H9 (cell line): ENCODE measurements around the gene MPC1. TPM values are rescaled to one million over a fixed set of nuclear protein-coding genes. Genes with fewer than 3 reads are reported as not detected.

Source experiments
- DNase-seq: peaks from one replicate; pipeline ENCODE4 v3.0.0-alpha.2; 2017
- H2AFZ ChIP-seq: one replicate; pipeline ENCODE4 v1.6.1; 2013; ENCODE audit warnings: mild to moderate bottlenecking, low read length, control low read depth, moderate library complexity
- H2AK5ac ChIP-seq: 2 replicates; pipeline ENCODE4 v1.6.1; 2013; ENCODE audit warnings: low read length, control low read depth, mixed read lengths; ENCODE audit not compliant: insufficient read length
- H2BK120ac ChIP-seq: one replicate; pipeline ENCODE4 v1.6.1; 2013; ENCODE audit warnings: low read depth, mild to moderate bottlenecking, low read length, control low read depth, inconsistent platforms; ENCODE audit not compliant: poor library complexity, severe bottlenecking
- H2BK12ac ChIP-seq: 2 replicates; pipeline ENCODE4 v1.6.1; 2013; ENCODE audit warnings: low read length, control low read depth, mixed read lengths, low read depth; ENCODE audit not compliant: insufficient read length
- H2BK15ac ChIP-seq: 2 replicates; pipeline ENCODE4 v1.6.1; 2013; ENCODE audit warnings: low read depth, low read length, control low read depth
- H2BK20ac ChIP-seq: one replicate; pipeline ENCODE4 v1.6.1; 2013; ENCODE audit warnings: low read depth, mild to moderate bottlenecking, low read length, control low read depth, inconsistent platforms; ENCODE audit not compliant: poor library complexity, severe bottlenecking
- H2BK5ac ChIP-seq: 2 replicates; pipeline ENCODE4 v1.6.1; 2013; ENCODE audit warnings: low read length, control low read depth, mixed read lengths; ENCODE audit not compliant: insufficient read length
- H3K14ac ChIP-seq: 2 replicates; pipeline ENCODE4 v1.6.1; 2013; ENCODE audit warnings: low read length, control low read depth; ENCODE audit not compliant: insufficient read depth
- H3K18ac ChIP-seq: 2 replicates; pipeline ENCODE4 v1.6.1; 2013; ENCODE audit warnings: low read depth, mild to moderate bottlenecking, mixed read lengths, low read length, control low read depth; ENCODE audit not compliant: insufficient read length
- H3K23ac ChIP-seq: 2 replicates; pipeline ENCODE4 v1.6.1; 2013; ENCODE audit warnings: low read length, control low read depth, mixed read lengths, low read depth; ENCODE audit not compliant: insufficient read length
- H3K23me2 ChIP-seq: 2 replicates; pipeline ENCODE4 v1.6.1; 2013; ENCODE audit warnings: low read depth, mild to moderate bottlenecking, mixed read lengths, low read length, control low read depth; ENCODE audit not compliant: insufficient read length, poor library complexity, severe bottlenecking
- H3K27ac ChIP-seq: 2 replicates; pipeline ENCODE4 v1.5.1; 2013; ENCODE audit warnings: low read length, control low read depth, mixed read lengths, low read depth; ENCODE audit not compliant: insufficient read length
- H3K27me3 ChIP-seq: 2 replicates; pipeline ENCODE4 v1.6.1; 2013; ENCODE audit warnings: low read length, control low read depth, inconsistent platforms; ENCODE audit not compliant: insufficient read depth
- H3K4ac ChIP-seq: 2 replicates; pipeline ENCODE4 v1.6.1; 2013; ENCODE audit warnings: low read depth, mild to moderate bottlenecking, control low read depth, inconsistent platforms, low read length, moderate library complexity
- H3K4me1 ChIP-seq: 2 replicates; pipeline ENCODE4 v1.6.1; 2013; ENCODE audit warnings: low read length, control low read depth, inconsistent platforms; ENCODE audit not compliant: insufficient read depth
- H3K4me2 ChIP-seq: 2 replicates; pipeline ENCODE4 v1.6.1; 2013; ENCODE audit warnings: low read length, control low read depth, mixed read lengths; ENCODE audit not compliant: insufficient read length, insufficient read depth
- H3K56ac ChIP-seq: 2 replicates; pipeline ENCODE4 v1.6.1; 2013; ENCODE audit warnings: low read depth, mild to moderate bottlenecking, mixed read lengths, low read length, control low read depth; ENCODE audit not compliant: insufficient read length
- H3K79me1 ChIP-seq: 2 replicates; pipeline ENCODE4 v1.6.1; 2013; ENCODE audit warnings: low read depth, mild to moderate bottlenecking, moderate library complexity, low read length, control low read depth, inconsistent platforms; ENCODE audit not compliant: insufficient read depth, poor library complexity, severe bottlenecking
- H3K79me2 ChIP-seq: 2 replicates; pipeline ENCODE4 v1.6.1; 2013; ENCODE audit warnings: low read length, control low read depth, inconsistent platforms; ENCODE audit not compliant: insufficient read depth
- H3K9ac ChIP-seq: 2 replicates; pipeline ENCODE4 v1.6.1; 2013; ENCODE audit warnings: low read length, control low read depth, mixed read lengths; ENCODE audit not compliant: insufficient read length; ENCODE audit errors: extremely low read depth
- H3K9me3 ChIP-seq: one replicate; pipeline ENCODE4 v1.6.1; 2013; ENCODE audit warnings: low read depth, low read length, inconsistent platforms; ENCODE audit not compliant: control insufficient read depth
- H3T11ph ChIP-seq: one replicate; pipeline ENCODE4 v1.6.1; 2013; ENCODE audit warnings: mild to moderate bottlenecking, low read length, control low read depth, inconsistent platforms
- H4K20me1 ChIP-seq: one replicate; pipeline ENCODE4 v1.6.1; 2013; ENCODE audit not compliant: control insufficient read depth, insufficient read length, insufficient read depth
- H4K5ac ChIP-seq: 2 replicates; pipeline ENCODE4 v1.6.1; 2013; ENCODE audit warnings: low read depth, mild to moderate bottlenecking, mixed read lengths, low read length, control low read depth; ENCODE audit not compliant: insufficient read length
- H4K8ac ChIP-seq: replicated peaks from 2 replicates; pipeline ENCODE4 v1.6.1; 2013; ENCODE audit warnings: low read length, control low read depth, mixed read lengths, low read depth; ENCODE audit not compliant: insufficient read length
- H4K91ac ChIP-seq: 2 replicates; pipeline ENCODE4 v1.6.1; 2013; ENCODE audit warnings: low read depth, mild to moderate bottlenecking, moderate library complexity, mixed read lengths, low read length, control low read depth; ENCODE audit not compliant: insufficient read length
- H3K27ac Mint-ChIP-seq, 3 experiments: 2 replicates in 2 of 3; 3 replicates in 1 of 3; pipeline ENCODE4 v1.8.0; 2020 to 2021; ENCODE audit warnings: mixed read lengths in 3 of 3, mild to moderate bottlenecking in 1 of 3, moderate library complexity in 1 of 3
- H3K27me3 Mint-ChIP-seq: 2 replicates; pipeline ENCODE4 v1.8.0; 2021; ENCODE audit warnings: low read depth, mild to moderate bottlenecking, moderate library complexity, mixed read lengths
- H3K36me3 Mint-ChIP-seq, 3 experiments: 2 replicates in 2 of 3; 3 replicates in 1 of 3; pipeline ENCODE4 v1.8.0; 2020 to 2021; ENCODE audit warnings: low read depth in 3 of 3, mixed read lengths in 3 of 3; ENCODE audit not compliant: insufficient read depth in 1 of 3
- H3K4me1 Mint-ChIP-seq, 2 experiments: 2 replicates each; pipeline ENCODE4 v1.8.0; 2020; ENCODE audit warnings: mixed read lengths in 2 of 2
- H3K4me3 Mint-ChIP-seq, 2 experiments: 2 replicates in 1 of 2; 3 replicates in 1 of 2; pipeline ENCODE4 v1.8.0; 2020 to 2021; ENCODE audit warnings: mild to moderate bottlenecking in 2 of 2, mixed read lengths in 2 of 2, moderate library complexity in 1 of 2
- H3K9me3 Mint-ChIP-seq, 2 experiments: 2 replicates in 1 of 2; 3 replicates in 1 of 2; pipeline ENCODE4 v1.8.0; 2020; ENCODE audit warnings: mild to moderate bottlenecking in 2 of 2, mixed read lengths in 2 of 2, moderate library complexity in 1 of 2
- WGBS: extraction: QIAGEN DNeasy Blood & Tissue Kit; methylation state at CpG from one replicate; pipeline ENCODE4 v1.1.7; 2013; ENCODE audit warnings: missing lambda C conversion rate, low lambda C conversion rate, mixed read lengths; ENCODE audit not compliant: insufficient read length; ENCODE audit errors: extremely low coverage; 5-methylcytosine and 5-hydroxymethylcytosine counted together
- total RNA-seq: library from RNA; stranded (reverse); gene quantifications from 2 replicates; pipeline ENCODE4 v1.2.1, GENCODE V29; 2021
- TF ChIP-seq, protein P1 (sequence below): fragments of 200-600 bp; sonication (generic); conservative IDR thresholded peaks from 3 replicates; pipeline ENCODE4 v1.8.0; 2021; ENCODE audit warnings: antibody characterized with exemption, mild to moderate bottlenecking

The MPC1 gene
- total RNA-seq, 1 experiment from 2014 or later = 10.0 TPM

DNA sequence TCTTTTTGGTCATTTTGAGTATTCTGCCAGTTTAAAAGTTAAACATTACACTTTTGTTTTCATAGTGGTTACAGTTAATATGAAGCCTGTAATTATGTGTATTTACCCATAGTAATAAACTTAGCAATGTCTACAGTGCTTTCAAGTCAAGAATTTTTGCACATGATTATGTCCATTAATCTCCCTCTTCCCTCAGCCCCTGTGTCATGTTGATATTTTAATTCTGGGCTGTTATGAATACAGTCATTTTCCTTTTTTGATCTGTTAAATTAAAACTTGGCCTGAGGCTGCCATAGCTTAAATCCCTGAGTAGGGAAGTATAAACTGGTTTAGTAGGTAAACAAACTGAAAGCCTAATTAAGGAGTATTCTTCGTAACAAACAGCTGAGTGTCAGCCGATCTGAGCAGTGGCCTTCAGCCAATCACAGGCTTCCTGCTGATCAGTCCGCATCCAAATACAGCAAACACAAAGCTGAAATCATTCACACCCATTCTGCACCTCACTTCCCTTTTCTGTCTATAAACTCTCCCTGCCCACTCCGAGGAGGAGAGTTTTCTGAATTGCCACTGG is 30.9 kb downstream of the MPC1 start:
- no peak overlapping the region for H3K4me2 ChIP-seq

More for the DNA sequence above, 30.9 kb downstream of the MPC1 start:
- no peak for DNase-seq
- H3K14ac ChIP-seq = no peak overlapping the region
- no peak overlapping the region for H3K4ac ChIP-seq
- H2AK5ac ChIP-seq = no peak overlapping the region
- Mint-ChIP-seq H3K4me3 (no peak overlapping the region), H3K27ac (no peak overlapping the region), H3K4me1 (peaks cover 7 to 8% of the 10 kb centered on the region in 2 experiments), H3K27me3 (no peaks in the 10 kb centered on the region; the same call in 1 of the 2 replicates), H3K36me3 (peaks cover 0 to 1% (median 0%) of the 10 kb centered on the region in 3 experiments; a peak in 1 of 7 replicates), H3K9me3 (peaks cover 8 to 11% of the 10 kb centered on the region in 2 experiments; a peak in 4 of 5 replicates)
- no peaks in the 10 kb centered on the region; the same call in 1 of the 2 replicates for H3K4me1 ChIP-seq
- H4K20me1 ChIP-seq = no peaks in the 10 kb centered on the region
- no peak overlapping the region for H2BK120ac ChIP-seq
- no peak overlapping the region for H3K27ac ChIP-seq
- no peaks in the 10 kb centered on the region for H3K79me1 ChIP-seq
- H2AFZ ChIP-seq = no peak overlapping the region
- H3K9me3 ChIP-seq = no peaks in the 10 kb centered on the region
- H2BK5ac ChIP-seq = no peak overlapping the region
- WGBS = no CpG with 5 or more reads among the region's 4 CpGs
- H2BK15ac ChIP-seq = no peak overlapping the region
- no peaks in the 10 kb centered on the region for H3K23me2 ChIP-seq
- no peak overlapping the region for H2BK20ac ChIP-seq
- H3K23ac ChIP-seq = no peak overlapping the region
- TF ChIP-seq, protein P1, sequence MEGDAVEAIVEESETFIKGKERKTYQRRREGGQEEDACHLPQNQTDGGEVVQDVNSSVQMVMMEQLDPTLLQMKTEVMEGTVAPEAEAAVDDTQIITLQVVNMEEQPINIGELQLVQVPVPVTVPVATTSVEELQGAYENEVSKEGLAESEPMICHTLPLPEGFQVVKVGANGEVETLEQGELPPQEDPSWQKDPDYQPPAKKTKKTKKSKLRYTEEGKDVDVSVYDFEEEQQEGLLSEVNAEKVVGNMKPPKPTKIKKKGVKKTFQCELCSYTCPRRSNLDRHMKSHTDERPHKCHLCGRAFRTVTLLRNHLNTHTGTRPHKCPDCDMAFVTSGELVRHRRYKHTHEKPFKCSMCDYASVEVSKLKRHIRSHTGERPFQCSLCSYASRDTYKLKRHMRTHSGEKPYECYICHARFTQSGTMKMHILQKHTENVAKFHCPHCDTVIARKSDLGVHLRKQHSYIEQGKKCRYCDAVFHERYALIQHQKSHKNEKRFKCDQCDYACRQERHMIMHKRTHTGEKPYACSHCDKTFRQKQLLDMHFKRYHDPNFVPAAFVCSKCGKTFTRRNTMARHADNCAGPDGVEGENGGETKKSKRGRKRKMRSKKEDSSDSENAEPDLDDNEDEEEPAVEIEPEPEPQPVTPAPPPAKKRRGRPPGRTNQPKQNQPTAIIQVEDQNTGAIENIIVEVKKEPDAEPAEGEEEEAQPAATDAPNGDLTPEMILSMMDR = no peak
- no peak overlapping the region for H3T11ph ChIP-seq
- H3K56ac ChIP-seq = no peak overlapping the region
- H3K27me3 ChIP-seq = no peaks in the 10 kb centered on the region
- H3K79me2 ChIP-seq = no peaks in the 10 kb centered on the region
- no peak overlapping the region for H3K18ac ChIP-seq
- H4K8ac ChIP-seq = no peak overlapping the region
- no peak overlapping the region for H3K9ac ChIP-seq
- no peak overlapping the region for H4K5ac ChIP-seq
- H2BK12ac ChIP-seq = no peak overlapping the region
- no peak overlapping the region for H4K91ac ChIP-seq
